ENCODE data around the gene C17orf58.
A peak's percentile ranks its signal among the peaks of the same experiment; 100 is the strongest.

Gene C17orf58

DNA sequence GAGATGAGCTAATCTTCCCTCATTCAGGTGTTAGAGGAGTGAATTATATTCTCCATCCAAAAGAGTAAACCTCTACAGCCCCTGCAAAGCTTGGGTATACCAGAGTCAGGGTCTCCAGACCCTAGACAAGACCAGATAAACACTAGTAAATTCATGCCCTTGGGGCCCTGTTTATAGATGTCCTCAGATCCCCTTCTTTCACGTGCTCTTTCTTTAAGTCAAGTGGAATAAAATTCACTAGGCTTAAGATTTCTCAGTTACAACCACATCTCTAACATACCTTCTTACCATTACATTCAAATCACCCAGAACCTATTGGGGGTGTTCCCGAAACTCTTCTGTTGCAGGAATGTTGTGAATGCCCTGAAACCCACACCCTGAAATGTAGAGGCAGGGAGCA lies 2.2 kb upstream of the C17orf58 start:
- Histone ChIP-seq H3K27me3 (ENCODE audit: low read depth, low read length) (no peaks in the 10 kb centered on the region), H3K36me3 (ENCODE audit: control insufficient read depth in 1 of 2, insufficient read depth in 2 of 2, low read length in 2 of 2) (no peaks in the 10 kb centered on the region)

DNA sequence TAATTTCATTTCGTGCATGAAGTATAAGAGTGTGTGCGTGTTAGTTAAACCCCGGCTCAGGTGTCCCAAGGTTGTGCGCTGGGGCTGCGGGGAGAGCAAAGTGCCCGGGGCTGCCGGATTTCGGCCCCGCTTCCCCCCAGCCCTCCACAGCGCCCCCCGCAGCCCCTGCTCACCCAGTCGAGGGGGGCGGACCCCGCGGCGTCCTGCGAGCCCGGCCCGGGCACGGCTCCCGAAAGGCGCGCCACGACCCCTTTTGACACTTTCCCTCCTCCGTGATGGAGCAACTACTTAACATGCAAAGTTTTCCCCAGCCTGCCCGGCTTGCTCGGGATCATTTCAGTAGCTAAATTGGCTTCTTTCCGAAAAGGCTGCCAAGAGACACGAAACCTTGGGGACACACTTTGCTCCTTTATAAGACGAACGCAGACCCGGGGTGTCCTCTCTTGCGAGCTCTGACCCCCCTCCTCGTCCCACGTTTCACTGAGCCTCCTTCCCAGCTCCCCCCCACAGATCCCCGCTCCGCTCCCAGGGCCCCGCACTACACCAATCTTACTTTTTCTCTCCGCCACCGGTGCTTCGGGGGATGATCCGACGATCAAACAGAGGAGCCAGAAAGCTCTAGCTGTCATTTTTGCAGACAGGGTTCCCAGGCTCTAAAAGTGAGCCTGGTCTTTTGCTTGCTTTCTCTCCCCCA lies 552 bp downstream of the C17orf58 start:
- Histone ChIP-seq H3K9me3 (ENCODE audit: control insufficient read depth in 1 of 2, low read length in 2 of 2) (no peaks in the 10 kb centered on the region), H3K27me3 (ENCODE audit: low read depth, low read length) (no peaks in the 10 kb centered on the region), H3K4me3 (ENCODE audit: low read depth in 1 of 2, low read length in 2 of 2) (peak overlapping the region; percentile 61 to 64), H3K36me3 (ENCODE audit: control insufficient read depth in 1 of 2, insufficient read depth in 2 of 2, low read length in 2 of 2) (no peaks in the 10 kb centered on the region), H3K4me1 (ENCODE audit: control insufficient read depth in 1 of 2, insufficient read depth in 2 of 2, low read length in 2 of 2) (peaks cover 7 to 12% of the 10 kb centered on the region in 2 donors), H3K27ac (ENCODE audit: low read length) (no peak overlapping the region)

More for the DNA sequence above, 2.2 kb upstream of the C17orf58 start:
- H3K27ac ChIP-seq (ENCODE audit: low read length) = no peak overlapping the region
- no peaks in the 10 kb centered on the region for H3K9me3 ChIP-seq (ENCODE audit: control insufficient read depth in 1 of 2, low read length in 2 of 2)
- H3K4me3 ChIP-seq (ENCODE audit: low read depth in 1 of 2, low read length in 2 of 2) = no peak overlapping the region
- H3K4me1 ChIP-seq (ENCODE audit: control insufficient read depth in 1 of 2, insufficient read depth in 2 of 2, low read length in 2 of 2) = peaks cover 7 to 8% of the 10 kb centered on the region in 2 donors

DNA sequence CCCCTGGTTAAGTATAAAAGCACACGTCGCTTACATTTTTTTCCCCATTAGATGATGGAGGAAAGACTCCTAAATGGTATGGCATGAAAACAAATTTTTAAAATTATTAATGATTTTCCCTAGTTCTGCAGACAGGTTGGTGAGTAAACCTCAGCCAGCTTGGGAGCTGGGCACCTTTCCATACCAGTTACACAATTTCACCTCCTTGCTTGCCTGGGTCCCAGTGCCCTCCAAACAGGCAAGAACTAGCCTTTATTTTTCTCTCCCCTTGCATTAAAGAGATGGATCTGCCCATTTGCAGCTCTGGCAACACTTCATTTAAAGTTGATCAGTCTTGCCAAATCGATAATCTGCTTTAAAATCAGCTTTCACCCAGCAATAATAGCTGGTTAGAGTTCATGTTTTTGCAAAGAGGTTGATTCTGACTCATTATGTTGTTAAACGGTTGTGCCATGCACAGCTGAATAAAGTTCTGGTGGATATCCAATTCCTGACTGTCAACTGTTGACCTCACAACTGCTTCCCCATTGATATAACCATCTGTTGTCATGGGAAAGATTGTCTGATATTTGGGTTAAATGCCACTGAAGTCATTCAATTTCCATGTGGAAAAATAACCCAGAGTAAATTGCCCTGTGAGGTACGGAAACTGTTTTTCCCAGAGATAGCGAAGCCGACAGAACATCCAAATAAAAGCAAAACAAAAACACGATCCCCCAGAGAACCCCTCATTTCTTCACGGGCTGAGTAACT lies 1.3 kb downstream of the C17orf58 start:
- no peaks in the 10 kb centered on the region for H3K9me3 ChIP-seq (ENCODE audit: control insufficient read depth in 1 of 2, low read length in 2 of 2)
- peaks cover 7 to 12% of the 10 kb centered on the region in 2 donors for H3K4me1 ChIP-seq (ENCODE audit: control insufficient read depth in 1 of 2, insufficient read depth in 2 of 2, low read length in 2 of 2)
- H3K27ac ChIP-seq (ENCODE audit: low read length) = no peak overlapping the region
- peak overlapping the region; percentile 61 to 64 for H3K4me3 ChIP-seq (ENCODE audit: low read depth in 1 of 2, low read length in 2 of 2)
- H3K36me3 ChIP-seq (ENCODE audit: control insufficient read depth in 1 of 2, insufficient read depth in 2 of 2, low read length in 2 of 2) = no peaks in the 10 kb centered on the region
- H3K27me3 ChIP-seq (ENCODE audit: low read depth, low read length) = no peaks in the 10 kb centered on the region

DNA sequence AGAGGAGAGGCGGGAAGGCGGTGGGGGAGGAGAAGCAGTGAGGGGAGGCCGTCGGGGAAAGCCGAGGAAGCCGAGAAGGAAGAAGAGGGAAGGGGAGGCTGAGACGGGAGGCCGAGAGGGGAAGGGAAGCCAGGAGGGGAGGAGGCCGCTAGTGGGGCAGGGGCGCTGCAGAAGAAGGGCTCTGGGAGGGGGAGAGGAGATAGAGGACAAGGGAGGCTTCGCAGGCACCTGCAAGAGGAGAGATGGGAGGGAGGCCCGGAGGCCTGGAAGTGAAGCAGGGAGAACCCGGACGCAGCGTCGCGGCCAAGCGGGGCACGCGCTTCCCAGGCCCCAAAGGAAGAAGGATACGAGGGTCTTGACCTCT lies 2.3 kb downstream of the C17orf58 start:
- peak overlapping the region; percentile 72 for H3K27ac ChIP-seq (ENCODE audit: low read length)
- no peaks in the 10 kb centered on the region for H3K27me3 ChIP-seq (ENCODE audit: low read depth, low read length)
- H3K4me3 ChIP-seq (ENCODE audit: low read depth in 1 of 2, low read length in 2 of 2) = peak overlapping the region; percentile 70 to 79
- no peaks in the 10 kb centered on the region for H3K9me3 ChIP-seq (ENCODE audit: control insufficient read depth in 1 of 2, low read length in 2 of 2)
- no peaks in the 10 kb centered on the region for H3K36me3 ChIP-seq (ENCODE audit: control insufficient read depth in 1 of 2, insufficient read depth in 2 of 2, low read length in 2 of 2)
- H3K4me1 ChIP-seq (ENCODE audit: control insufficient read depth in 1 of 2, insufficient read depth in 2 of 2, low read length in 2 of 2) = peaks cover 7 to 12% of the 10 kb centered on the region in 2 donors

DNA sequence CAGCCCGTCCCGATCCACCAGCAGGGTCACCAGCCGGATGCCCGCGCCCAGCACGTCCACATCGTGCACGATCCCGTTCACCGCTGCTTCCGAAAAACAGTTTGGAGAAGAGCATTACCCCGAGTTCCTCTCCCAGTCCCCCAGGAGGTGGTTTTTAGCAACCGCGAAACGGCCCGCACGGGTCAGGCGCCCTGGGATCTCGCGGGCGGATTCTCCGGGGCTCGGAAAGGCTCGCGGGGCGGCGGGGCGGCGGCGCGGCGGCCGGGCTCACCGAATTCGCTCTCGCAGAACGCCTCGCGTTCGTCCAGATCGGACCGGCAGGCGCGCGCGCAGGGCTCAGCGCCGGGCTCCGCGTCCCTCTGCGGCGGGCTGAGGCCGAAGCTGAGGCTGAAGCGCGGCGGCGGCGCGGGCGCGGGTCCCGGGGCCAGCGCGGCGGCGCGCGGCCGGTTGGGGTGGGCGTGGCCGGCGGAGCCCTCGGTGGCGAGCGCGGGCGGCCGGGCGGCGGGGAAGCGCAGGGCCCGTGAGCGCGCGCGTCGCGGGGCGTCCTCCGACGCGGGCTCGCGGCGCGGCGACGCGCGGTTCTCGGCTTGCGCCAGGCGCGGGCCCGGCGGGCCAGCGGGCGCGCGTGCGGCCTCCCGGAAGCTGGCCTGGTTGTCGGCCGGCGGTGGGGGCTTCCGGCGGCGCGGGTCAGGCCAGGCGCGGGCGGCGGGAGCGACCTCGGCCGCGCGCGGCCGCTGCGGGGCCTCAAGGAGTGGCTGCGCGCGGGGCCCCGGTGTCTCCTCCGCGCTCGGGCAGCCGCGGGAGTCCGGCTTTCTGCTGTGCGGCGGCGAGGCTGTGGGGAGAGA lies 2.9 kb downstream of the C17orf58 start:
- H3K4me3 ChIP-seq (ENCODE audit: low read depth in 1 of 2, low read length in 2 of 2) = peak overlapping the region; percentile 72 to 79
- H3K27ac ChIP-seq (ENCODE audit: low read length) = peak overlapping the region; percentile 72
- H3K9me3 ChIP-seq (ENCODE audit: control insufficient read depth in 1 of 2, low read length in 2 of 2) = no peaks in the 10 kb centered on the region
- no peaks in the 10 kb centered on the region for H3K36me3 ChIP-seq (ENCODE audit: control insufficient read depth in 1 of 2, insufficient read depth in 2 of 2, low read length in 2 of 2)
- H3K4me1 ChIP-seq (ENCODE audit: control insufficient read depth in 1 of 2, insufficient read depth in 2 of 2, low read length in 2 of 2) = peaks cover 7 to 12% of the 10 kb centered on the region in 2 donors
- no peaks in the 10 kb centered on the region for H3K27me3 ChIP-seq (ENCODE audit: low read depth, low read length)

DNA sequence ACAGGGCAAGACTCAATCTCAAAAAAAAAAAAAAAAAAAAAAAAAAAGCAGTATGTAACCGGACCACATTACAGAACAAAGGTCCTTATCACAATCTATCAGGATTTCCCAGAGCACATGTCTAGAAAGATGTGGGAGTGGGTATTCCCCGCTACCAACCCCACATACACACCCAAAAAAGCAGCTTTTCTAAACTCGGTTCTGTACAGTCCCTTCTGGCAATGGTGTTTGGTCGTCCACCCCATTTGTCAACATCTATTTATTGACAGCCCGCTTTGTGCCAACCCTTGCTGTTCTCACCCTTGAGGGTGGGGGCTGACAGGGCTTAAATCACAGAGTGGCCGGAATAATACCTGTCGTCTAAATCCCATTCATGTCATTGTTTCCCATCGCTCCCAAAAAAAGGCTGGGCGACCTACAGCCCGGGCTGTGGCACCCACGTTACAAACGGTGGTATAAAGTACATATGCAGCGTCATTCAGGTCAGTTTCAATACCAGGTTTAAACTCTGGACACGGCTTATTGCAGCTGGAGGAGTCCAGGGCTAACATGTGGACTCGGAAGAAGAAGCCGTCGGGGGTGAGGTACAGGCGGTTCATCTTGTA lies 3.6 kb downstream of the C17orf58 start:
- Histone ChIP-seq H3K4me3 (ENCODE audit: low read depth in 1 of 2, low read length in 2 of 2) (peak overlapping the region; percentile 72 to 78), H3K27ac (ENCODE audit: low read length) (peak overlapping the region; percentile 58), H3K27me3 (ENCODE audit: low read depth, low read length) (no peaks in the 10 kb centered on the region), H3K36me3 (ENCODE audit: control insufficient read depth in 1 of 2, insufficient read depth in 2 of 2, low read length in 2 of 2) (no peaks in the 10 kb centered on the region), H3K4me1 (ENCODE audit: control insufficient read depth in 1 of 2, insufficient read depth in 2 of 2, low read length in 2 of 2) (peaks cover 7 to 12% of the 10 kb centered on the region in 2 donors), H3K9me3 (ENCODE audit: control insufficient read depth in 1 of 2, low read length in 2 of 2) (no peaks in the 10 kb centered on the region)

DNA sequence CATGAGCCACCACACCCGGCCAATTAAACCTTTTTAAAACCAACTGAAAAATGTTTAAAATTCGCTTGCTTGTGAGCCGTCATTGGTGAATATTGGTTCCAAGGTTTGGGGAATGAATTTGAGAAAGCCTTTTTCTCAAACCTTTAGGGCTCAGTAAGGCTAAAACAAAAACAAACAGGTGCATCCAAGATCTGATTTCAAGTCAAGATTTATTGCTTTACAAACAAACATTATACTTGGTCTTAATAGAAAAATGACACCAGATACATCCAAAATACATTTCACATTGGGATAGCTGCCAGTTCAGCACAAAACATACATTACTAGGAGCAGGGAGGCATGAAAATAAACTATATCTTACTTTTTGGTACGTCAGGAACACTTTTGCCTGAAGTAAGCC lies 5.4 kb downstream of the C17orf58 start:
- Histone ChIP-seq H3K4me3 (ENCODE audit: low read depth in 1 of 2, low read length in 2 of 2) (no peak overlapping the region), H3K27me3 (ENCODE audit: low read depth, low read length) (no peaks in the 10 kb centered on the region)

DNA sequence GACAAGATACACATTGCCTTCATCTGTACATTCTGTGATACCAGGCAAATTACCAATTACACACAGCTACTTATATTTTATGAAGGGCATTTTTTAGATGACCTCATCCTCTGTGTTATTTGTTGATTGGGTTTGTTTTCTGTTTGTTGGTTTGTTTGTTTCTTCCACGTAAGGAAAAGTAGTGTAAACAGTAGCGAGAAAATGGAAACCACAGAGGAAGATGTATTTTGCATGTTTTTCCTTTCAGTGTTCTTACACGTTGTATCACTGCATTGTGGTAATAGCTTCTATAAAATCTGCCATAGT lies 12.9 kb downstream of the C17orf58 start:
- Histone ChIP-seq H3K36me3 (ENCODE audit: control insufficient read depth in 1 of 2, insufficient read depth in 2 of 2, low read length in 2 of 2) (no peaks in the 10 kb centered on the region), H3K4me1 (ENCODE audit: control insufficient read depth in 1 of 2, insufficient read depth in 2 of 2, low read length in 2 of 2) (no peaks in the 10 kb centered on the region), H3K4me3 (ENCODE audit: low read depth in 1 of 2, low read length in 2 of 2) (no peak overlapping the region), H3K27ac (ENCODE audit: low read length) (no peak overlapping the region), H3K9me3 (ENCODE audit: control insufficient read depth in 1 of 2, low read length in 2 of 2) (no peaks in the 10 kb centered on the region), H3K27me3 (ENCODE audit: low read depth, low read length) (no peaks in the 10 kb centered on the region)

More for the DNA sequence above, 5.4 kb downstream of the C17orf58 start:
- peaks cover 7 to 12% of the 10 kb centered on the region in 2 donors for H3K4me1 ChIP-seq (ENCODE audit: control insufficient read depth in 1 of 2, insufficient read depth in 2 of 2, low read length in 2 of 2)
- no peak overlapping the region for H3K27ac ChIP-seq (ENCODE audit: low read length)
- no peaks in the 10 kb centered on the region for H3K36me3 ChIP-seq (ENCODE audit: control insufficient read depth in 1 of 2, insufficient read depth in 2 of 2, low read length in 2 of 2)
- no peaks in the 10 kb centered on the region for H3K9me3 ChIP-seq (ENCODE audit: control insufficient read depth in 1 of 2, low read length in 2 of 2)

DNA sequence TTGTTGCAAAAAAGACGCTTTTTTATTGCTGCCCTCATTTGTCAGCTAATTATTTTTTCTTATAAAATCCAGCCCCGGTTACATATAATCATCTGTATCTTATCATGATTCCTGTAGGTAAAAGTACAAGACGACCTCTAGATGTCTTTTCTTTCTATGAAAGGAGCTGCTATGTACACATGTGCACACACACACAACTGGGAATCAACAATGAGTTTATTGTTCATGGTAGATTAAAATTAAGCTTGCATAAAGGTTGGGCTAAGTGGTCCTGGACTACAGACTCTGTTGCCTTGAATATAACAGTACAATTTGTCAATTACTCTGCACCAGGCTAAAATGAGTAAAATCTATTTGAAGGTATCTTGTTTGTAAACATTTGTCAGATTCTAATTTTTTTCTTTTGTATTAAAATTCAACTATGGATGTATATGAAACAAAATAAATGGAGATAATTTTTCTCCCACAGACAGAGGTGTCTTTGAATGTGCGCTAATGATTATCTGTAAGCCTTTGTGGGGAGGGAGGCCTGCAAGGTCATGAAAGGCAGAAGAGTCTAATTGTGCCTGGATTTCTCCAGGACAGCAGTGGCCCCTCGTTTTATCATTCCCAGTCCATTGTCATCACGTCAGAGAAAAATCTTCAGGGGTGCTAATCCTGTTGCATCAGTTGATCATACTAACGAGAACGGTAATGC lies 13.4 kb downstream of the C17orf58 start:
- H3K4me1 ChIP-seq (ENCODE audit: control insufficient read depth in 1 of 2, insufficient read depth in 2 of 2, low read length in 2 of 2) = no peaks in the 10 kb centered on the region
- H3K4me3 ChIP-seq (ENCODE audit: low read depth in 1 of 2, low read length in 2 of 2) = no peak overlapping the region
- H3K36me3 ChIP-seq (ENCODE audit: control insufficient read depth in 1 of 2, insufficient read depth in 2 of 2, low read length in 2 of 2) = no peaks in the 10 kb centered on the region
- no peaks in the 10 kb centered on the region for H3K27me3 ChIP-seq (ENCODE audit: low read depth, low read length)
- H3K9me3 ChIP-seq (ENCODE audit: control insufficient read depth in 1 of 2, low read length in 2 of 2) = no peaks in the 10 kb centered on the region
- no peak overlapping the region for H3K27ac ChIP-seq (ENCODE audit: low read length)

DNA sequence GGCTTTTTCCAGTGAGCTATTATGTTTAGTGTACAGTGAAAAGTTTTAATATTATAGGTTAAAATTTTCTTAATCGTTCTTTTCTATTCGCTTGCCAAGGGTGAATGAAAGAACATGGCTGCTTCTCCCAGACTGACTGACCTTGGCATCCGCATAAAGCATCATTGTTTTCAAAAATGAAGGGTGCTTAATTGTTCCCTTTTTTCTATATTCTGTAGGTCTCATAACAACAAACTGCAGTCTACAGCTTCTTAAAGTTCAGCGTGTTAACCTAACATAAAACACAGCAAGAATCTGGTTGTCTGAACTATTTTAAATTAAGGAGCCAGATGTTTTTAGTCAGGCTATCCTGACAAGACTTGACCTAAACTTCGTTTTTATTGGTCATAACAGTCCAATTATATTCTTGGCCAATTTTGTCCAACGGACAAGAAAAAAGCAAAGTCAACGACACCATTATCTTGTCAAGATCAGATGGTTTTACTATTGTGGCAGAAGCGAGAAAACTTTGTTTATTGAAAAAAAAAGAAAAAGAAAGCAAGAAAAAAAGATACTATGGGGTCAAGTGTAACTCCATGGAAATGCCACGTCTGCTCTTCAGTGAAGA lies 14.1 kb downstream of the C17orf58 start:
- Histone ChIP-seq H3K27me3 (ENCODE audit: low read depth, low read length) (no peaks in the 10 kb centered on the region), H3K9me3 (ENCODE audit: control insufficient read depth in 1 of 2, low read length in 2 of 2) (no peaks in the 10 kb centered on the region), H3K4me3 (ENCODE audit: low read depth in 1 of 2, low read length in 2 of 2) (no peak overlapping the region), H3K4me1 (ENCODE audit: control insufficient read depth in 1 of 2, insufficient read depth in 2 of 2, low read length in 2 of 2) (no peaks in the 10 kb centered on the region), H3K36me3 (ENCODE audit: control insufficient read depth in 1 of 2, insufficient read depth in 2 of 2, low read length in 2 of 2) (no peaks in the 10 kb centered on the region), H3K27ac (ENCODE audit: low read length) (no peak overlapping the region)
